SJCRH30 (cell line): Measurements from ENCODE around the gene ATXN3. TPM values are rescaled to one million over a fixed set of nuclear protein-coding genes. Genes with fewer than 3 reads are reported as not detected.
"Not testable (repeated sequence)": the region's sequence is repeated elsewhere in the genome, so short reads cannot be mapped to it uniquely, and the experiment has no call there.

ENCODE experiments used
- DNase-seq, 2 experiments: peaks; one replicate each; pipeline ENCODE4 v3.0.0-alpha.2; 2015 to 2020
- H3K27ac ChIP-seq: fragments of 250-450 bp; sonication (Bioruptor Pico); 2 replicates; pipeline ENCODE4 v1.5.1; 2020; ENCODE audit warnings: mild to moderate bottlenecking, moderate library complexity
- H3K27me3 ChIP-seq: fragments of 250-450 bp; sonication (Bioruptor Pico); 2 replicates; pipeline ENCODE4 v1.5.1; 2020; ENCODE audit warnings: mild to moderate bottlenecking, moderate library complexity
- H3K36me3 ChIP-seq: fragments of 250-450 bp; sonication (Bioruptor Pico); 2 replicates; pipeline ENCODE4 v1.5.1; 2020; ENCODE audit warnings: mild to moderate bottlenecking, moderate library complexity
- H3K4me1 ChIP-seq: fragments of 250-450 bp; sonication (Bioruptor Pico); 2 replicates; pipeline ENCODE4 v1.5.1; 2020; ENCODE audit warnings: mild to moderate bottlenecking, moderate library complexity
- H3K4me3 ChIP-seq: fragments of 250-450 bp; sonication (Bioruptor Pico); 2 replicates; pipeline ENCODE4 v1.5.1; 2020; ENCODE audit warnings: mild to moderate bottlenecking, moderate library complexity
- H3K9me3 ChIP-seq: fragments of 250-450 bp; sonication (Bioruptor Pico); replicated peaks from 2 replicates; pipeline ENCODE4 v1.5.1; 2020; ENCODE audit warnings: mild to moderate bottlenecking, moderate library complexity
- total RNA-seq: library from RNA; depleted of rRNA; stranded (reverse); fragments of >200 nt; shearing (Covaris generic); gene quantifications from 2 replicates; pipeline ENCODE4 v1.2.3, GENCODE V29; 2014

Gene ATXN3
- total RNA-seq, 1 experiment from 2014 or later: 22.0 TPM

DNA sequence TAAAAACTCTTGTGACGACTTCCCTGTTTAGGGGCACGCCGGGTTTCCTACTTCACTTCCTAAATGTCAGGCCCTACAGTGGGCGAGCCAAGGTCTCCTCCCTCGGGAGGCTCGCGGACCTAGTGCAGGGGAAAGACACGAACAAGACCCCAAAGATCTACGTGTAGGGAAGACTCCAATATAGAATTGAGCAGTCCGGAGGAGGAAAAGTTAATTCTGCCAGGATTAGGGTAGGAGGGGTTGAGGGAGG is 564 bp downstream of the ATXN3 start:
- Histone ChIP-seq H3K4me1 (no peaks in the 10 kb centered on the region), H3K9me3 (no peaks in the 10 kb centered on the region), H3K27ac (peak overlapping the region; percentile 79), H3K27me3 (no peaks in the 10 kb centered on the region), H3K4me3 (peak overlapping the region; percentile 99), H3K36me3 (no peaks in the 10 kb centered on the region)
- DNase-seq: peak in 1 of 2 experiments; percentile 45

DNA sequence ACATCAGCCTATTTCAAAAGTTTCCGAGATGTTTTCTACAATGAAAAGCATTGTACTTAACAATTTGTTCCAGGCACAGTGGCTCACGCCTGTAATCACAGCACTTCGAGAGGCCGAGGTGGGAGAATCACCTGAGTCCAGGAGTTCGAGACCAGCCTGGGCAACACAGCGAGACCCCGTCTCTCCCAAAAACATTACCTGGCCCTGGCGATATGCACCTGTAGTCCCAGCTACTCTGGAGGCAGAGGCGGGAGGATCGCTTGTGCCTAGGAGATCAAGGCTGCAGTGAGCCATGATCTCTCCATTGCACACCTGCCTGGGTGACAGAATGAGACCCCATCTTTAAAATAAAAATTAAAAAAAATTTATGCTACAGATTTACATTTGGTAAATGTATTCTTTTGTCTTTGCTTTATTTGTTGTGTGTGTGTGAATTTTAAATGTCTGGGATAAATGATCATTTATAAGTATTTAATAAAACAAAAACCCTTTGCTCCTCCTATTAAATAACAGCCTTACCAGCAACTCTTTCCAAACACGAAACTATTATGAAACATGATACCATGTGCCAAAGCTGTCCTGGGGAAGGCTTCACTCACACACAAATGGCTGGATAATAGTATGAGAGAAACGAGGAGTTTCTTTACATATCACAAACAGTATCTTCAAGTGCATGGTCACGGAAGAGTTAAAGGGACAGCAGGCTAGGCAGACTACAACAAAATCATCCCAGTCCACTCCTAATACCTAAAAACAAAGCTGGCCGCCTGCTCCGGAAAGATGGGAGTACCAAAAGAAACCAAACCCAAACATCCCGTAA is 1.1 kb downstream of the ATXN3 start:
- Histone ChIP-seq H3K27ac (peak overlapping the region; percentile 79), H3K4me1 (no peaks in the 10 kb centered on the region), H3K27me3 (no peaks in the 10 kb centered on the region), H3K36me3 (no peaks in the 10 kb centered on the region), H3K9me3 (no peaks in the 10 kb centered on the region), H3K4me3 (peak overlapping the region; percentile 99)
- no peak for DNase-seq

DNA sequence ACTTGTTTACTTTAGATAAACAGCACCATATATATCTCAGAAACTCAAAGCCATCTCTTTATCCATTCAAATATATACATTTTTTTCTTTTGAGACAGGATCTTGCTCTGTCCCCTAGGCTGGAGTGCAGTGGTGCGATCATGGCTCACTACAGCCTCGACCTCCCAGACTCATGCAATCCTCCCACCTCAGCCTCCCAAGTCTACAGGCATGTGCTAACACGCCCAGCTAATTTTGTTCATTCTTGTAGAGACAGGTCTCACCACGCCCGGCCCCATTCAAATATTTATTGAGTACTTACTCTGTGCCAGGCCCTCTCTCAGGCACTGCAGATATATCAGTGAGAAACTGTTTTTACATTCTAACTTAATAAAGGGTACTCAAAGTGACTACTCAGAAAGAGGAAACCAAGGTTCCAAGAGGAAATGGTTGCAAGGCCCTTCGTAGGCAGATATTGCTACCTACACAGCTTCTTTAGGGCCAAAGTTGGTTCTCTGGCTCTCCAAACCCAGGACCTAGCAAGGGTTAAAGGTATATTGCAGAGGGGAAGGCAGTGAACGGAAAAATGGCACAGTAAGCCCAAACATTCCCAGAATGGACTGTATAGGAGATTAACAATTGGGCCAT is 2.9 kb downstream of the ATXN3 start:
- Histone ChIP-seq H3K27me3 (no peaks in the 10 kb centered on the region), H3K4me3 (no peak overlapping the region), H3K9me3 (no peaks in the 10 kb centered on the region), H3K36me3 (no peaks in the 10 kb centered on the region), H3K4me1 (no peaks in the 10 kb centered on the region), H3K27ac (no peak overlapping the region)
- no peak for DNase-seq

DNA sequence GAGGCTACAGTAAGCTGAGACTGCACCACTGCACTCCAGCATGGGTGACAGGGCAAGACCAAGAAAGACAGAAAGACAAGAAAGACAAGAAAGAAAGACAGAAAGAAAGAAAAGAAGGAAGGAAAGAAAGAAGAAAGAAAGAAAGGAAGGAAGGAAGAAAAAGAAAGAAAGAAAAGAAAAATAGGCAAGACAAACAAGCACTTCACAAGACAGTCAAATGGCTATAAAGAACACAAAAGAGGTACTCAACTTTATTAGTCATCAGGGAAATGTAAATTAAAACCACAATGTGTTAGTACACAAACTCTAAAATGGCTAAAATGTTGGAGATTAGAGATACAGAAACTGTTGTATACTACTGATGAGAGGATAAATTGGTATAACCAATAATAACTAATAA is 6.6 kb downstream of the ATXN3 start:
- Histone ChIP-seq H3K27me3 (no peaks in the 10 kb centered on the region), H3K4me1 (no peaks in the 10 kb centered on the region), H3K9me3 (no peaks in the 10 kb centered on the region), H3K27ac (no peak overlapping the region), H3K4me3 (no peak overlapping the region), H3K36me3 (no peaks in the 10 kb centered on the region)
- no peak for DNase-seq

DNA sequence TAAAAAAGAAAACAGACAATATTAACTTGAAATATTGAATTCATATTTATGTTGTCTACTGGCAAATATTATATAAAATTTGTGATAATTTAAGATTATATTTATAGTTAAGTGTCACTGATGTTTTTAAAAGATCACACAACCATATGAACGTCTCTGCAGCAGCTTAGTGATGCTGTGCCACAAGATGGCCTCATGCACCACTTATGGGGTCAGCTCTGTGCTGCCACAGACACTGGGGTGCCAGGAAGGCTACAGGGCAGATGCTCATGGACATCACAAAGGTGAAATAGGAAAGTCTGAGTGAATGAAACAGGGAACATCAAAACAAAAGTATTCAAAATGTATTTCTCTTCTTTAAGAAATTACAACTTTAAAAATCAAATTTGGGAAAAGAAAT is 13.1 kb downstream of the ATXN3 start:
- H3K4me1 ChIP-seq: no peaks in the 10 kb centered on the region
- H3K36me3 ChIP-seq: peaks cover 2% of the 10 kb centered on the region; the same call in 1 of the 2 replicates
- peak in 1 of 2 experiments; percentile 8 for DNase-seq
- H3K27me3 ChIP-seq: no peaks in the 10 kb centered on the region
- H3K27ac ChIP-seq: no peak overlapping the region
- H3K9me3 ChIP-seq: no peaks in the 10 kb centered on the region
- H3K4me3 ChIP-seq: no peak overlapping the region

DNA sequence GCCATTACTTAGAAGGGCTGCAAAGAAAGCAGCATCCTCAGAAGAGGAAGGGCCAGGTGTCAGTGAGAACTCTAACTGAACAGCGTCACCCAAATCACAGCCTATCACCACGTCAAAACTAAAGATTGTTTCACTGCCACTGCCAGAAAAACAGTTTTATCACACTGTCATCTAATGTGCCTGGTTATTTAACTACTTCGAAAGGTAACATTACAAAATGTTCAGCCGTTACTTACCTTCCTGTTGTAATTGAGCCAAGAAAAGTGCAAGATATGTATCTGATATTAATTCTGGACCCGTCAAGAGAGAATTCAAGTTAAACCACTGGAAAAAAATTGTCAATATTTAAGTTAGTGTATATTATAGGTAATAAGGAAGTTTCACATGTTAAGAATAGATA is 17.9 kb downstream of the ATXN3 start:
- Histone ChIP-seq H3K4me3 (no peak overlapping the region), H3K27me3 (no peaks in the 10 kb centered on the region), H3K36me3 (peaks cover 2% of the 10 kb centered on the region; the same call in 1 of the 2 replicates), H3K9me3 (no peaks in the 10 kb centered on the region), H3K27ac (no peak overlapping the region), H3K4me1 (no peaks in the 10 kb centered on the region)
- no peak for DNase-seq

DNA sequence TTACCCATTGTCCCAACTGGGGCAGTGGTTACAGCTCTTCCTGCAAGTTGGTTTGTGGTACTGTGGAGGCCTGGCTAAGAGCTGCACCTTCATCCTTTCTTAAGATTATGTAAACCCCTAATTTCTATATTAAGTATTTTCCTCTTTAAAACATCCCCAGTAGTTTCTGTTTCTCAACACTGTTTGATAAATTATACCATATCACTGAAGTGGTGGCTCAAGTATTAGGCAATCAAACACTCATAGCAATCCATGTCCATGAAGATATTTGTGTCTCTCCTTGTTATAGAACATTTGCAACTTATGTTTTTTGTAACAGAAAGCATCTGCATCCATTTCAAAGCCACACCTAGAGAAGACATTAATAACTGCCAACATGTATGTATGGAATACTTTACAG is 31.8 kb downstream of the ATXN3 start:
- Histone ChIP-seq H3K27me3 (no peaks in the 10 kb centered on the region), H3K27ac (no peak overlapping the region), H3K4me1 (no peaks in the 10 kb centered on the region), H3K36me3 (peaks cover 17% of the 10 kb centered on the region), H3K9me3 (no peaks in the 10 kb centered on the region), H3K4me3 (no peak overlapping the region)
- no peak for DNase-seq

DNA sequence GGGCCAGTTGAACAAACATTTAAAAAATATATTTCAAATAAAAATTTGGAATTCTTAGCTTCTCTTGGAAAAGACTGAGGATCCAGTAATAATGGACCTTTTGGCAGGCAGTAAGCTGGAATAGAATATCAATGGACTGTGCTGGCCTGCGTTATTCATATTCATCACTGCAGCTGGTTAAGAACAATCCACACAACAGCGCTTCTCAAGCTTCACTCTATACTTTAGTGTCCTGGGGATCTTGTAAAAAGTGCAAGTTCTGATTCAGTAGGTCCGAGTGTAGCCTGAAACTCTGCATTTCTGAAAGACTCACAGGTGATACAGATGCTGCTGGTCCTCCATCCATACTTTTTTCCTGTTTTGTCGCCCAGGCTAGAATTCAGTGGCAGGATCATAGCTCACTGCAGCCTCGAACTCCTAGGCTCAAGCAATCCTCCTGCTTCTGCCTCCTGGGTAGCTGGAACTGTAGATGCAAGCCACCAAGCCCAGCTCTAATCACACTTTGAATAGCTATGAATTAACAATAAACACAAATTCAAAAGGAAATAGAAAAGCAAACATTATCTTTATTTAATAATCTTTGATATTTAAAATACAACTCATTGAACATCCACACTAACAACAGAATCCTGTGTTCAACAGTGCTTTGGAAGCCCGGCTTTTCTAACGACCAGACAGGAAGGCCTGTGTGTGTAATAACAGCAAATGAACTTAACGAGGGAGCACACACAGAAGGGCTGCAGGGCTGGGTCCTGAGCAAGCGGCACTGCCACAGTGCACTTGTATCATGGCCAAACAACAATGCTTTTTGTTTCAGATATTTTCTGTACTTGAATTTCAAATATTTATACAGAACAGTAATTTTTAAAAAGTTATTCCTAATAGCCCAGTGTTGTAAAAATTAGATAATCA is 48.1 kb downstream of the ATXN3 start:
- Histone ChIP-seq H3K27ac (no peak overlapping the region), H3K4me3 (no peak overlapping the region), H3K36me3 (0 out of 2 replicates have a peak, but pooled peaks cover 4% of the 10 kb centered on the region), H3K27me3 (no peaks in the 10 kb centered on the region), H3K4me1 (no peaks in the 10 kb centered on the region), H3K9me3 (no peaks in the 10 kb centered on the region)
- DNase-seq: no peak

DNA sequence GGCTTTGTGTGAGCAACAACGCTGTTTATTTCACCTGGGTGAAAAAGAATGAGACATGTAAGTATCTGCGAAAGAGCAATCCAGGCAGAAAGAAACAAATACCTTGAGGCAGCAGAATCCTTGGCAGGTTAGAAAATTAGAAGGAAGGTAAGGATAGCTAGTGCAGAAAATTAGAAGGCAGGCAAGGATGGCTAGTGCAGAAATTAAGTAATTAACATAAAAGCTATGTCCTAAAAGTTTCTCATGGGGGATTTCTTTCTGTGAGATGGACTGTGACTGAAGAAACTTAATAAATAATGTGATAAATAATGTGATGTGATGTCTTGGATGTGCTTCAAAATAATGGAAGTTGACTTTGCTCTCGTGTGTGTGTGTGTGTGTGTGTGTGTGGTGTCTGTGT is 56.6 kb downstream of the ATXN3 start:
- H3K4me1 ChIP-seq: no peaks in the 10 kb centered on the region
- no peaks in the 10 kb centered on the region for H3K36me3 ChIP-seq
- H3K9me3 ChIP-seq: no peaks in the 10 kb centered on the region
- no peak overlapping the region for H3K27ac ChIP-seq
- H3K27me3 ChIP-seq: no peaks in the 10 kb centered on the region
- no peak for DNase-seq
- H3K4me3 ChIP-seq: no peak overlapping the region

DNA sequence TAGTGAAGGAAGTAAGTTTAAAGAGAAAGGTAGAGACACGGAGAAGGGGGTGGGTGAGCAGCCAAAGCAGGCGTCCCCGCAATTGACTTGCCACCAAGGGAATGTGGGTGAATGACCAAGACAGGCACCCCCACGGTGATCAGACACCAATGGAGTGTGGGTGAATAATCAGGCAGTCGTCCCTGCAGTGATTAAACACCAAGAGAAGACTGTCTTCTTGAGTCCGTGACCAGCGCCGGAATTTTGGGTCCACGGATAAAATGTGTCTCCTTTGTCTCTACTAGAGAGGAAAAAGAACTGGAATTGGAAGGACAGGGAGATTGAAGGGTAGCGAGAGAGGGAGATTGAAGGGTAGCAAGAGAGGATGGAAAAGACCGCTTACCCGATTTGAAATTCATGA is 57.2 kb downstream of the ATXN3 start:
- H3K36me3 ChIP-seq, DNase-seq, H3K27me3 ChIP-seq, H3K4me3 ChIP-seq, H3K9me3 ChIP-seq, H3K27ac ChIP-seq, H3K4me1 ChIP-seq: not testable (repeated sequence)

DNA sequence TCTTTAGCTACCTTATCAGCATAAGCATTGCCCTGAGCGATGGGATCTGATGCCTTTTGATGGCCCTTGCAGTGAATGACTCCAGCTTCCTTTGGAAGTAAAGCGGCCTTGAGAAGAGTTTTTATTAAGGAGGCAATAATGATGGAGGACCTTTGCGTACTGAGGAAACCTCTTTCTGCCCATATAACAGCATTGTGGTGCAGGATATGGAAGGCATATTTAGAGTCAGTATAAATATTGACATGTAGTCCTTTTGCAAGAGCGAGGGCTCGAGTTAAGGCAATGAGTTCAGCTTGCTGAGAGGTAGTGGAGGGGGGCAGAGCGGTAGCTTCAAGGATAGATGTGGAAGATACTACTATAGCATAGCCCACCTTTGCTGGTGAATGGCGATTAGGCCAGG is 60.5 kb downstream of the ATXN3 start:
- not testable (repeated sequence) for H3K4me3 ChIP-seq, DNase-seq, H3K27me3 ChIP-seq, H3K9me3 ChIP-seq, H3K27ac ChIP-seq, H3K4me1 ChIP-seq, H3K36me3 ChIP-seq

DNA sequence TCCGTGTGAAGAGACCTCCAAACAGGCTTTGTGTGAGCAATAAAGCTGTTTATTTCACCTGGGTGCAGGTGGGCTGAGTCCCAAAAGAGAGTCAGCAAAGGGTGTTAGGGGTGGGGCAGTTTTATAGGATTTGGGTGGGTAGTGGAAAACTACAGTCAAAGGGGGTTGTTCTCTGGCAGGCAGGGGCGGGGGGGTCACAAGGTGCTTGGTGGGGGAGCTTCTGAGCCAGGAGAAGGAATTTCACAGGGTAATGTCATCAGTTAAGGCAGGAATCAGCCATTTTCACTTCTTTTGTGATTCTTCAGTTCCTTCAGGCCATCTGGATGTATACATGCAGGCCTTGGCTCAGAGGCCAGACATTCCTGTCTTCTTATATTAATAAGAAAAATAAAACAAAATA is 64.6 kb downstream of the ATXN3 start:
- not testable (repeated sequence) for H3K4me3 ChIP-seq, H3K27me3 ChIP-seq, H3K9me3 ChIP-seq, H3K4me1 ChIP-seq, H3K27ac ChIP-seq, H3K36me3 ChIP-seq, DNase-seq

DNA sequence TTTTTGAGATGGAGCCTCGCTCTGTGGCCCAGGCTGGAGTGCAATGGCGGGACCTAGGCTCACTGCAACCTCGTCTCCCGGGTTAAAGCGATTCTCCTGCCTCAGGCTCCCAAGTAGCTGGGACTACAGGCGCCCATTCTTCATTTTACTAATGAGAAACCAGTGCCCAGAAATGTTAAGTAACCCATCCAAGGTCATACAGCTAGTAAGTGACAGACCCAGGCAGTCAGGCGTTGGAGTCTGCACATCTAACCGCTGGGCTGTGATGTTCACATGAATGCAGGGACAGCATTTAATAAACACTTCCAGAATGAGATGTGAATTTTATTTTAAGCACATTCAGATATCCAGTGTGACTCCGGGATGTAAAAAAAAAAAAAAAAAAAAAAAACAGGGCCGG is 65.2 kb downstream of the ATXN3 start:
- H3K27me3 ChIP-seq: no peaks in the 10 kb centered on the region
- H3K27ac ChIP-seq: no peak overlapping the region; the same call in 1 of the 2 replicates
- no peak for DNase-seq
- no peaks in the 10 kb centered on the region; the same call in 1 of the 2 replicates for H3K4me1 ChIP-seq
- H3K4me3 ChIP-seq: no peak overlapping the region
- peaks cover 3% of the 10 kb centered on the region; the same call in 1 of the 2 replicates for H3K36me3 ChIP-seq
- no peaks in the 10 kb centered on the region for H3K9me3 ChIP-seq

DNA sequence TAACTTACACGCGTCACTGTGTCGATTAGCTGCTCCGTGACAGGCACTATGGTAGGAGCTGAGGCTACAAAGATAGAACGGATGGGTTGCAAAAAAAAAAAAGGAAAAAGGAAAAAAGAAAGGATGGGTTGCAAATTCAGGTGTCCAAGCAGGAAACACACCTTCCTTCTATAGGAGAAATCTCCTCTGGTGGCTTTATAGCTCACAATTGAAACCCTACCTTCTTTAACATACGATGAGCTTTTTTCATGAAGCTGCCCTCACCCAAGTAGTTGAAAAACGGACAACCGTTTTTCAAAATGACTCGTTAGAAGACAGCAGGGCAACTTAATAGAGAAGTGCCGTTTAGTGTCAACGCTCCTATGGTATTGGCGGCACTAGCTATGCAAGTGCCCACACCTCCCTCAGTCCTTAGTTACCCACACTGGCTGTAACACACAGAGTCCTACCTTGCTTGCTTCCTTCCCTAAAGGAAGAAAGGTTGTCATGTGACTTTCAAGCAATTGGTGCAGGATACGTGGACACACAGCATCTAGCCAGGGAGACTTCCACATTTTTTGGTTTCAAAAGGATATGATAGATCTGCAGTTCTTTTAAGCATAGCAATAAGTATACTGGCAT is 65.8 kb downstream of the ATXN3 start:
- DNase-seq: peak in 1 of 2 experiments; percentile 32
- Histone ChIP-seq H3K36me3 (peaks cover 3% of the 10 kb centered on the region; the same call in 1 of the 2 replicates), H3K27me3 (no peaks in the 10 kb centered on the region), H3K9me3 (no peaks in the 10 kb centered on the region), H3K4me3 (peak overlapping the region; percentile 75), H3K4me1 (no peaks in the 10 kb centered on the region; the same call in 1 of the 2 replicates), H3K27ac (peak overlapping the region; percentile 97)
